ENCODE measurements around the gene CD58.
A peak's percentile ranks its signal among the peaks of the same experiment; 100 is the strongest.

CD58 gene

GRCh38 chr1:116491700-116492357 is 79.0 kb downstream of the CD58 start:
- DNase-seq = no peak

GRCh38 chr1:116490588-116490987 is 80.2 kb downstream of the CD58 start:
- DNase-seq = no peak

- DNase-seq = no peak
Measured at GRCh38 chr1:116489231-116489697, 81.6 kb downstream of the CD58 start.

GRCh38 chr1:116488071-116488470 is 82.8 kb downstream of the CD58 start:
- DNase-seq = no peak

GRCh38 chr1:116487583-116487982 is 83.2 kb downstream of the CD58 start:
- DNase-seq = no peak

- DNase-seq = no peak
Measured at GRCh38 chr1:116487031-116487430, 83.8 kb downstream of the CD58 start.

GRCh38 chr1:116486424-116486823 is 84.4 kb downstream of the CD58 start:
- no peak for DNase-seq

- no peak for DNase-seq
Measured at GRCh38 chr1:116485976-116486375, 84.8 kb downstream of the CD58 start.

- peak; percentile 47 for DNase-seq
Measured at GRCh38 chr1:116485071-116485735, 85.6 kb downstream of the CD58 start.

- DNase-seq = no peak
Measured at GRCh38 chr1:116483481-116484309, 87.1 kb downstream of the CD58 start.

GRCh38 chr1:116482490-116482889 is 88.3 kb downstream of the CD58 start:
- DNase-seq = no peak

GRCh38 chr1:116481934-116482333 is 88.9 kb downstream of the CD58 start:
- no peak for DNase-seq

GRCh38 chr1:116478621-116479020 is 92.2 kb downstream of the CD58 start:
- no peak for DNase-seq

GRCh38 chr1:116477429-116477828 is 93.4 kb downstream of the CD58 start:
- no peak for DNase-seq

- no peak for DNase-seq
Measured at GRCh38 chr1:116476321-116476720, 94.5 kb downstream of the CD58 start.

- no peak for DNase-seq
Measured at GRCh38 chr1:116475850-116476218, 95.0 kb downstream of the CD58 start.

- no peak for DNase-seq
Measured at GRCh38 chr1:116474921-116475849, 95.6 kb downstream of the CD58 start.

- DNase-seq = no peak
Measured at GRCh38 chr1:116472431-116472961, 98.3 kb downstream of the CD58 start.

- DNase-seq = no peak
Measured at GRCh38 chr1:116471241-116471640, 99.6 kb downstream of the CD58 start.

GRCh38 chr1:116470671-116471070 is 100.2 kb downstream of the CD58 start:
- DNase-seq = no peak

- no peak for DNase-seq
Measured at GRCh38 chr1:116466810-116467557, 103.8 kb downstream of the CD58 start.

All from NCI-H226 (cell line).